Measurements from ENCODE around the gene SPRED3. TPM values are rescaled to one million over a fixed set of nuclear protein-coding genes. Genes with fewer than 3 reads are reported as not detected.
"Not testable (repeated sequence)": the region's sequence is repeated elsewhere in the genome, so short reads cannot be mapped to it uniquely, and the experiment has no call there.

SPRED3 gene, protein sequence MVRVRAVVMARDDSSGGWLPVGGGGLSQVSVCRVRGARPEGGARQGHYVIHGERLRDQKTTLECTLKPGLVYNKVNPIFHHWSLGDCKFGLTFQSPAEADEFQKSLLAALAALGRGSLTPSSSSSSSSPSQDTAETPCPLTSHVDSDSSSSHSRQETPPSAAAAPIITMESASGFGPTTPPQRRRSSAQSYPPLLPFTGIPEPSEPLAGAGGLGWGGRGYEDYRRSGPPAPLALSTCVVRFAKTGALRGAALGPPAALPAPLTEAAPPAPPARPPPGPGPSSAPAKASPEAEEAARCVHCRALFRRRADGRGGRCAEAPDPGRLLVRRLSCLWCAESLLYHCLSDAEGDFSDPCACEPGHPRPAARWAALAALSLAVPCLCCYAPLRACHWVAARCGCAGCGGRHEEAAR
- not detected for polyA plus RNA-seq

GRCh38 chr19:38388349-38389100 is at the start of gene SPRED3:
SPRED3 (plus strand) TSS chr19:38388697; CDS start chr19:38390303, 1,606 bp downstream.
- H3K4me3 Mint-ChIP-seq, result peak within 1 kb of the TSS; percentile 71 to 95 (median 88)
- H3K27ac Mint-ChIP-seq, result peak within 1 kb of the TSS in 2 of 3 donors; percentile 24 to 59
- H3K27me3 Mint-ChIP-seq, result peaks cover 29% of the 10 kb centered on the region
- peaks cover 5 to 12% (median 10%) of the 10 kb centered on the region in 3 donors for H3K4me1 Mint-ChIP-seq
- H3K9me3 Mint-ChIP-seq, result no peaks in the 10 kb centered on the region
- peaks cover 3% of the 10 kb centered on the region for H3K36me3 Mint-ChIP-seq

DNA sequence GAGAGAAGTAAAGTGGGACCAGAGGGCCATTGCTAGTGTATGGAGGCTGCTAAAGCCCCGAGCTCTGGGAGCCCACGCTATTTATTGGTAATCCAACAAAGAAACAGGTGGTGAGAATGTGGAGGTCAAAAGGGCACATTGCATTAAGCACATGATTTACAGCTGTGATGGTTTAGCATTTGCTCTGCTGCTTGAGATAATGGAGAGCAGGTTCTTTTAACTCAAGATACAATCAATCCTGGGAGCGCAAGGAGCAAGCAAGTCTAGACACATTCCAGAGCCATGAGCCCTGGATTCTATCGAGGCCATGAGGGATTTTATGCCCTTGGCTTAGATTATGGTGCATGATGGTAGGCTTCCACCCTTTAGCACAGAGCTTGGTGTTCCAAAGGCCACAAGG is 49.5 kb upstream of the SPRED3 start:
- not testable (repeated sequence) for H3K36me3 Mint-ChIP-seq, H3K27me3 Mint-ChIP-seq, H3K9me3 Mint-ChIP-seq
- Mint-ChIP-seq H3K4me3 (peak overlapping the region in 1 of 4 donors; percentile 31), H3K27ac (peak overlapping the region in 1 of 3 donors; percentile 49), H3K4me1 (peaks cover 0 to 11% (median 8%) of the 10 kb centered on the region in 3 donors)

- H3K9me3 Mint-ChIP-seq, result no peaks in the 10 kb centered on the region
- H3K36me3 Mint-ChIP-seq, result peaks cover 3% of the 10 kb centered on the region
- no peak overlapping the region for H3K27ac Mint-ChIP-seq
- H3K27me3 Mint-ChIP-seq, result no peaks in the 10 kb centered on the region
- no peak overlapping the region for H3K4me3 Mint-ChIP-seq
- H3K4me1 Mint-ChIP-seq, result peaks cover 0 to 11% (median 8%) of the 10 kb centered on the region in 3 donors
Observed at GRCh38 chr19:38340927-38341326, 47.6 kb upstream of the SPRED3 start.

DNA sequence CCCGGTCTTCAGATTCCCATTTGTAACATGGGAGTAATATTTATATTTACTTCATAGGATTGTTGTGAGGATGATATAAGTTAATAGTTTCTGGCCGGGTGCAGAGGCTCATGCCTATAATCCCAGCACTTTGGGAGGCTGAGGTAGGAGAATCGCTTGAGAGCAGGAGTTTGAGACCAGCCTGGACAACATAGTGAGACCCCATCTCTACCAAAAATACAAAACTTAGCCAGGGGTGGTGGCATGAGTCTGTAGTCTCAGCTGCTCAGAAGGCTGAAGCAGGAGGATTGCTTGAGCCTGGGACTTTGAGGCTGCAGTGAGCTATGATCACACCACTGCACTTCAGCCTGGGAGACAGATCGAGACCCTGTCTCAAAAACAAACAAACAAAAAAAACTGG is 41.7 kb upstream of the SPRED3 start:
- H3K36me3 Mint-ChIP-seq, result peaks cover 5% of the 10 kb centered on the region
- H3K4me1 Mint-ChIP-seq, result no peaks in the 10 kb centered on the region
- no peaks in the 10 kb centered on the region for H3K27me3 Mint-ChIP-seq

DNA sequence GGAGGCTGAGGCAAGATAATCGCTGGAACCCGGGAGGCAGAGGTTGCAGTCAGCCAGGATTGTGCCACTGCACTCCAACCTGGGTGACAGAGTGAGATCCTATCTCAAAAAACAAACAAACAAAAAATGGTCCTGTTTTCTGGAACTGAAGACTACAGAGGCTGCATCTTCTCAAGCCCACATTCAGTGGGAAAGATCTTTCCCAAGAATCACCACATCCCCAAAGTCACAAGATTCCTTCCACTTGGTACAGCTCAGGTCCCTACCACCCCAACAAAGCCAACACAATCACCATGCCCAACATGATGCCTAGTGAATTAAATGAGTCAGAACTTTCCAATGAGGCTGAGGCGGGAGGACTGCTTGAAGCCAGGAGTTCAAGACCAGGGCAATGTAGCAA is 37.6 kb upstream of the SPRED3 start:
- no peaks in the 10 kb centered on the region for H3K27me3 Mint-ChIP-seq
- H3K27ac Mint-ChIP-seq, result no peak overlapping the region
- H3K4me3 Mint-ChIP-seq, result no peak overlapping the region
- H3K36me3 Mint-ChIP-seq, result peaks cover 3% of the 10 kb centered on the region
- no peaks in the 10 kb centered on the region for H3K9me3 Mint-ChIP-seq
- no peaks in the 10 kb centered on the region for H3K4me1 Mint-ChIP-seq

More for the DNA sequence above, 41.7 kb upstream of the SPRED3 start:
- Mint-ChIP-seq H3K9me3 (no peaks in the 10 kb centered on the region), H3K27ac (no peak overlapping the region), H3K4me3 (no peak overlapping the region)

GRCh38 chr19:38351865-38352395 is 36.6 kb upstream of the SPRED3 start:
- Mint-ChIP-seq H3K4me1 (no peaks in the 10 kb centered on the region), H3K27me3 (no peaks in the 10 kb centered on the region), H3K9me3 (no peaks in the 10 kb centered on the region), H3K27ac (no peak overlapping the region), H3K4me3 (no peak overlapping the region), H3K36me3 (peaks cover 2% of the 10 kb centered on the region)

GRCh38 chr19:38352611-38353010 is 35.9 kb upstream of the SPRED3 start:
- peaks cover 2% of the 10 kb centered on the region for H3K36me3 Mint-ChIP-seq
- no peaks in the 10 kb centered on the region for H3K4me1 Mint-ChIP-seq
- H3K27ac Mint-ChIP-seq, result no peak overlapping the region
- no peaks in the 10 kb centered on the region for H3K27me3 Mint-ChIP-seq
- no peaks in the 10 kb centered on the region for H3K9me3 Mint-ChIP-seq
- H3K4me3 Mint-ChIP-seq, result no peak overlapping the region

GRCh38 chr19:38355728-38356725 is 32.5 kb upstream of the SPRED3 start:
- Mint-ChIP-seq H3K4me1 (peaks cover 0 to 3% (median 1%) of the 10 kb centered on the region in 3 donors), H3K27ac (no peak overlapping the region), H3K4me3 (no peak overlapping the region), H3K9me3 (no peaks in the 10 kb centered on the region), H3K36me3 (no peaks in the 10 kb centered on the region), H3K27me3 (peaks cover 3% of the 10 kb centered on the region)

GRCh38 chr19:38358071-38358470 is 30.4 kb upstream of the SPRED3 start:
- Mint-ChIP-seq H3K27ac (no peak overlapping the region), H3K4me1 (peaks cover 0 to 7% (median 4%) of the 10 kb centered on the region in 3 donors), H3K36me3 (no peaks in the 10 kb centered on the region), H3K4me3 (no peak overlapping the region), H3K27me3 (peaks cover 3% of the 10 kb centered on the region), H3K9me3 (no peaks in the 10 kb centered on the region)

DNA sequence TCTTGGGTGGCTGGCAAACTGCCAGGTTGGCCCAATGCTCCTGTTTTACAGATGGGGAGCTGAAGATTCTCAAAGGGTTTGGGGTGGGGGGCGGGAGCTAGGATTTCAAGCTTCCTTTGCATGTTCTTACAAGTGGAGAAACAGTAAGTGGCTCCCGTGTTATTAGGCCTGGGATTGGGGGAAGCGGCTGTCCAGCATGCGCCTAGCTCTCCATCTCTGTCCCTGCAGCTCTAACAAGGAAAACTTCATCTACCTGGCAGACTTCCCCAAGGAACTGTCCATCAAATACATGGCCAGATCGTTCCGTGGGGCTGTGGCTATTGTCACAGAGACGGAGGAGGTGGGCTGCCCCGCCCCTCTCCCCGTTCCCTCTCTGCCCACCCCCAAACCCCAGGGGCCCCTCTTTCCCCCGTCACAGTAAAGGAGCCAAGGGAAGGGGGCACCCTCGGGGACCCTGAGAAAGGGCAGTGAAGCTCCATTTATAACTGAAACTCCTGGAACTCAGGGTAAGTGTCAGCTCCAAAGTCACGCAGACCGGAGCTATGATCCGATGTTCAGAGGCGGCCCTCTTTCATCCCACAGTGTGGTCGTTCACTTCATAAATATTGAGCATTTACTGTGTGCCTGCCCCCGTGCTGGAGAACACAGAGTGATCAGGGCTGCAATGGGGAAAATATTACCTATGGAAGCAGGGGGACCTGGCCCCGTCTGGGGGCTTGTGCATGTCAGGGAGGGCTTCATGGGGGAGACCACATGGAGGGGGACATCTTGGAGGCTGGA is 29.1 kb upstream of the SPRED3 start:
- Mint-ChIP-seq H3K27ac (no peak overlapping the region), H3K9me3 (no peaks in the 10 kb centered on the region), H3K4me1 (peaks cover 0 to 7% (median 4%) of the 10 kb centered on the region in 3 donors)

GRCh38 chr19:38360351-38360750 is 28.1 kb upstream of the SPRED3 start:
- H3K27ac Mint-ChIP-seq, result peak overlapping the region in 1 of 3 donors; percentile 47
- H3K9me3 Mint-ChIP-seq, result no peaks in the 10 kb centered on the region
- H3K4me3 Mint-ChIP-seq, result peak overlapping the region in 3 of 4 donors; percentile 34 to 84 (median 41)
- peaks cover 0 to 7% (median 4%) of the 10 kb centered on the region in 3 donors for H3K4me1 Mint-ChIP-seq
- H3K36me3 Mint-ChIP-seq, result no peaks in the 10 kb centered on the region
- peaks cover 3% of the 10 kb centered on the region for H3K27me3 Mint-ChIP-seq

More for the DNA sequence above, 29.1 kb upstream of the SPRED3 start:
- Mint-ChIP-seq H3K27me3 (peaks cover 3% of the 10 kb centered on the region), H3K4me3 (peak overlapping the region in 1 of 4 donors; percentile 84), H3K36me3 (no peaks in the 10 kb centered on the region)

GRCh38 chr19:38360839-38361631 is 27.5 kb upstream of the SPRED3 start:
- Mint-ChIP-seq H3K36me3 (no peaks in the 10 kb centered on the region), H3K4me1 (peaks cover 0 to 7% (median 4%) of the 10 kb centered on the region in 3 donors), H3K9me3 (no peaks in the 10 kb centered on the region), H3K4me3 (peak overlapping the region; percentile 84 to 95 (median 90)), H3K27me3 (peaks cover 3% of the 10 kb centered on the region), H3K27ac (peak overlapping the region; percentile 37 to 47 (median 39))

DNA sequence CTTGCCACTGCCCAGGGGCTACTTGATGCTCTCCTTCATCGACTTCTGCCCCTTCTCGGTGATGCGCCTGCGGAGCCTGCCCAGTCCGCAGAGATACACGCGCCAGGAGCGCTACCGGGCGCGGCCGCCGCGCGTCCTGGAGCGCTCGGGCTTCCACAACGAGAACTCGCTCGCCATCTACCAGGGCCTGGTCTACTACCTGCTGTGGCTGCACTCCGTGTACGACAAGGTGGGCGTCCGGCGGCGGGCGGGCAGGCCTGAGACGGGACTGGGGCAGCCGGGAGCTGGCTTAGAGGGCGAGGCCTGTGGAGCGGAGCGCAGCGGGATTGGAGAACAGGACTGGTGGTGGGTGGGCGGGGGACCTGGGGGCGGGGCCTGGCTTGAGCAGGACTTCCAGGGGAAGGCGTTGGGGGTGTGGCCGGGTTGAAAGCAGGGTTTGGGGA is 26.8 kb upstream of the SPRED3 start:
- H3K4me1 Mint-ChIP-seq, result peaks cover 0 to 7% (median 4%) of the 10 kb centered on the region in 3 donors
- no peaks in the 10 kb centered on the region for H3K9me3 Mint-ChIP-seq
- H3K36me3 Mint-ChIP-seq, result no peaks in the 10 kb centered on the region
- H3K4me3 Mint-ChIP-seq, result peak overlapping the region; percentile 84 to 95 (median 90)
- no peak overlapping the region for H3K27ac Mint-ChIP-seq
- H3K27me3 Mint-ChIP-seq, result peaks cover 3% of the 10 kb centered on the region

Data from IgD-negative memory B cell (primary cell).